PC-9 (cell line): ENCODE measurements around the gene RPL13A. TPM values are rescaled to one million over a fixed set of nuclear protein-coding genes. Genes with fewer than 3 reads are reported as not detected.

Experiments
- BruUV-seq: library from RNA; stranded (reverse); fragments of 400-500 nt; replicated peaks from 2 replicates; lab custom pipeline; 2021; lab: Mats Ljungman, UMichigan
- CTCF ChIA-PET: fragments of 300-600 bp; sonication (Branson Sonifier 250); formaldehyde crosslinking; loops from one replicate; lab custom pipeline; 2022; ENCODE audit warnings: antibody characterized with exemption; lab: Charles Lee
- POLR2A ChIA-PET: fragments of 300-600 bp; sonication (Branson Sonifier 250); formaldehyde crosslinking; loops from one replicate; lab custom pipeline; 2022; ENCODE audit warnings: antibody characterized with exemption; ENCODE audit not compliant: unreplicated experiment; lab: Charles Lee
- DNase-seq, 2 experiments: peaks; one replicate each; pipeline versions ENCODE4 v3.0.0 to v3.0.0-alpha.2; 2015 to 2022; ENCODE audit warnings: mixed read lengths in 1 of 2
- H2AFZ ChIP-seq: fragments of 200-600 bp; sonication (generic); 2 replicates; pipeline ENCODE4 v1.8.1; 2017; ENCODE audit warnings: antibody characterized with exemption
- H3F3A ChIP-seq: fragments of 200-600 bp; sonication (generic); 2 replicates; pipeline ENCODE4 v1.8.1; 2017; ENCODE audit warnings: antibody characterized with exemption, mild to moderate bottlenecking, low read depth; ENCODE audit not compliant: insufficient read depth
- H3K27ac ChIP-seq: fragments of 200-600 bp; sonication (generic); 2 replicates; pipeline ENCODE4 v1.6.1; 2016; ENCODE audit warnings: mixed run types
- H3K27me3 ChIP-seq: fragments of 200-600 bp; sonication (generic); 2 replicates; pipeline ENCODE4 v1.6.1; 2016; ENCODE audit warnings: low read depth, mixed run types; ENCODE audit not compliant: insufficient read depth
- H3K36me3 ChIP-seq: fragments of 200-600 bp; sonication (generic); 2 replicates; pipeline ENCODE4 v1.6.1; 2016; ENCODE audit warnings: low read depth, mixed run types
- H3K4me1 ChIP-seq: fragments of 200-600 bp; sonication (generic); replicated peaks from 2 replicates; pipeline ENCODE4 v1.6.1; 2016; ENCODE audit warnings: mixed run types; ENCODE audit not compliant: insufficient read depth
- H3K4me2 ChIP-seq: fragments of 200-600 bp; sonication (generic); 2 replicates; pipeline ENCODE4 v1.6.1; 2017; ENCODE audit warnings: mixed run types
- H3K4me3 ChIP-seq: fragments of 200-600 bp; sonication (generic); 2 replicates; pipeline ENCODE4 v1.6.1; 2016; ENCODE audit warnings: mixed run types
- H3K79me2 ChIP-seq: fragments of 200-600 bp; sonication (generic); 2 replicates; pipeline ENCODE4 v1.6.1; 2017; ENCODE audit warnings: low read depth, mixed run types
- H3K9me2 ChIP-seq: fragments of 200-600 bp; sonication (generic); 2 replicates; pipeline ENCODE4 v1.8.1; 2017; ENCODE audit warnings: mild to moderate bottlenecking; ENCODE audit not compliant: insufficient read depth
- H3K9me3 ChIP-seq: fragments of 200-600 bp; sonication (generic); 2 replicates; pipeline ENCODE4 v1.8.1; 2016; ENCODE audit warnings: low read depth; ENCODE audit not compliant: insufficient read depth
- H4K20me1 ChIP-seq: fragments of 200-600 bp; sonication (generic); 2 replicates; pipeline ENCODE4 v1.8.1; 2017; ENCODE audit not compliant: insufficient read depth
- CTCF ChIP-seq: fragments of 200-600 bp; sonication (generic); conservative IDR thresholded peaks from 2 replicates; pipeline ENCODE4 v1.6.1; 2017; ENCODE audit warnings: mixed run types, antibody characterized with exemption, mild to moderate bottlenecking, moderate library complexity
- EZH2 ChIP-seq: fragments of 200-600 bp; sonication (generic); IDR thresholded peaks from 2 replicates; pipeline ENCODE4 v1.8.0; 2017; ENCODE audit warnings: antibody characterized with exemption, low read depth
- intact Hi-C: fragments of 100-400 bp; cut with micrococcal nuclease; formaldehyde crosslinking; loops from one replicate; pipeline ENCODE4 v1.10.0; 2022; ENCODE audit not compliant: unreplicated experiment
- total RNA-seq: library from RNA; stranded (reverse); gene quantifications from 2 replicates; pipeline ENCODE4 v1.2.3, GENCODE V29; 2021

Gene RPL13A
- total RNA-seq, 1 experiment from 2014 or later, result 2,360 TPM

GRCh38 chr19:49491030-49491803 is 3.8 kb downstream of the RPL13A start:
- H3K4me3 ChIP-seq, result no peak overlapping the region
- POLR2A ChIA-PET, result no interaction called here

GRCh38 chr19:49491804-49492572 is 4.6 kb downstream of the RPL13A start:
- Histone ChIP-seq H3F3A (peaks cover 87% of the 10 kb centered on the region), H3K79me2 (peaks cover 60% of the 10 kb centered on the region), H4K20me1 (peaks cover 52% of the 10 kb centered on the region), H3K4me2 (no peak overlapping the region), H3K4me3 (no peak overlapping the region), H3K4me1 (peaks cover 18% of the 10 kb centered on the region), H3K27ac (0 out of 2 replicates have a peak overlapping the region, but pooled peaks have one; percentile 39), H3K36me3 (peaks cover 55% of the 10 kb centered on the region), H3K27me3 (no peaks in the 10 kb centered on the region), H2AFZ (no peak overlapping the region), H3K9me3 (no peaks in the 10 kb centered on the region), H3K9me2 (no peaks in the 10 kb centered on the region)
- BruUV-seq, result no TSS peak
- no peak for DNase-seq
- no peak for TF ChIP-seq EZH2
- no peak; the same call in 1 of the 2 replicates for TF ChIP-seq CTCF
- POLR2A ChIA-PET, result interaction anchor here (0.5 to 0.6 kb wide), 2 partner anchors 181 to 377 kb away, joined by 3 to 4 read pairs; no protein-coding TSS in a partner anchor
- CTCF ChIA-PET, result no interaction called here
- intact Hi-C loops, result no loop called here

More at GRCh38 chr19:49491030-49491803, 3.8 kb downstream of the RPL13A start:
- TF ChIP-seq EZH2 (no peak), CTCF (no peak)
- no peaks in the 10 kb centered on the region for H3K9me3 ChIP-seq
- no peak overlapping the region for H2AFZ ChIP-seq
- peaks cover 23% of the 10 kb centered on the region for H3K4me1 ChIP-seq
- CTCF ChIA-PET, result no interaction called here
- peaks cover 51% of the 10 kb centered on the region for H3K36me3 ChIP-seq
- peaks cover 83% of the 10 kb centered on the region for H3F3A ChIP-seq
- 0 out of 2 replicates have a peak overlapping the region, but pooled peaks have one; percentile 95 for H3K4me2 ChIP-seq
- H3K27ac ChIP-seq, result peak overlapping the region; percentile 91
- H3K27me3 ChIP-seq, result no peaks in the 10 kb centered on the region
- BruUV-seq, result no TSS peak
- no peak for DNase-seq
- H4K20me1 ChIP-seq, result peaks cover 52% of the 10 kb centered on the region
- H3K79me2 ChIP-seq, result peaks cover 58% of the 10 kb centered on the region
- H3K9me2 ChIP-seq, result no peaks in the 10 kb centered on the region
- intact Hi-C loops, result no loop called here

GRCh38 chr19:49492573-49493405 is 5.4 kb downstream of the RPL13A start:
- ChIA-PET POLR2A (interaction anchor here (0.5 to 0.6 kb wide), 2 partner anchors 180 to 376 kb away, joined by 3 to 4 read pairs; no protein-coding TSS in a partner anchor), CTCF (no interaction called here)
- peaks cover 64% of the 10 kb centered on the region for H3K79me2 ChIP-seq
- H3K27ac ChIP-seq, result peak overlapping the region; percentile 39
- H3K4me3 ChIP-seq, result no peak overlapping the region
- peaks cover 57% of the 10 kb centered on the region for H4K20me1 ChIP-seq
- H3K9me2 ChIP-seq, result no peaks in the 10 kb centered on the region
- H3K4me1 ChIP-seq, result peaks cover 23% of the 10 kb centered on the region
- no TSS peak for BruUV-seq
- peak in 1 of 2 experiments; percentile 74 for DNase-seq
- intact Hi-C loops, result no loop called here
- no peak overlapping the region for H3K4me2 ChIP-seq
- peaks cover 61% of the 10 kb centered on the region for H3K36me3 ChIP-seq
- no peaks in the 10 kb centered on the region for H3K9me3 ChIP-seq
- no peak overlapping the region for H2AFZ ChIP-seq
- TF ChIP-seq CTCF (no peak), EZH2 (no peak)
- H3F3A ChIP-seq, result peaks cover 93% of the 10 kb centered on the region
- H3K27me3 ChIP-seq, result no peaks in the 10 kb centered on the region
